OCI-LY1 (cell line): ENCODE measurements around the gene ANKRD33B.

Experiments used
- EZH2 ChIP-seq: fragments of 200-600 bp; sonication (generic), shearing (Covaris generic); IDR thresholded peaks from 2 replicates; pipeline ENCODE4 v1.8.0; 2017; ENCODE audit warnings: borderline replicate concordance, mixed run types, mild to moderate bottlenecking, antibody characterized with exemption, low read length, moderate library complexity, mixed read lengths
- TF ChIP-seq, protein P1 (sequence below): fragments of 200-600 bp; sonication (generic), shearing (Covaris generic); IDR thresholded peaks from 2 replicates; pipeline ENCODE4 v1.5.1; 2017; ENCODE audit warnings: mild to moderate bottlenecking, antibody characterized with exemption, low read length, moderate library complexity, mixed read lengths

DNA sequence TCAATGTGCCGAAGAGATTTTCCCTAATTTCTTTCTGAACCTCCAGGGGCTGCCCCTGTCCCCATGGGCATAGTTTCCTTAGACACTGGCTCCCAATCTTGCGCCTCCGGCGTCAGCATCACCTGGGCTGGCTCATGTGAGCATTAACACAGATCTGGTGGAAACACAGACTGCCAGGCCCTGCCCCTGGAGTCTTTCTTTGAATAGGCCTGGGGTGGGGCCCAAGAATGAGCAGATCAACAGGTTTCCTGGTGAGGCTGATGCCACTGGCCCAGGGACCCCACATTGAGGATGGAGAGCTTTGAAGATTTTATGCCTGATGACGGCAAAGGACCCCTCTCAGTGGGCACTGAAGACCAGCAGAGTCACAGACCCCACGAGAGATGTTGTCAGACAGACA lies 60.8 kb downstream of the ANKRD33B start:
- TF ChIP-seq, protein P1, sequence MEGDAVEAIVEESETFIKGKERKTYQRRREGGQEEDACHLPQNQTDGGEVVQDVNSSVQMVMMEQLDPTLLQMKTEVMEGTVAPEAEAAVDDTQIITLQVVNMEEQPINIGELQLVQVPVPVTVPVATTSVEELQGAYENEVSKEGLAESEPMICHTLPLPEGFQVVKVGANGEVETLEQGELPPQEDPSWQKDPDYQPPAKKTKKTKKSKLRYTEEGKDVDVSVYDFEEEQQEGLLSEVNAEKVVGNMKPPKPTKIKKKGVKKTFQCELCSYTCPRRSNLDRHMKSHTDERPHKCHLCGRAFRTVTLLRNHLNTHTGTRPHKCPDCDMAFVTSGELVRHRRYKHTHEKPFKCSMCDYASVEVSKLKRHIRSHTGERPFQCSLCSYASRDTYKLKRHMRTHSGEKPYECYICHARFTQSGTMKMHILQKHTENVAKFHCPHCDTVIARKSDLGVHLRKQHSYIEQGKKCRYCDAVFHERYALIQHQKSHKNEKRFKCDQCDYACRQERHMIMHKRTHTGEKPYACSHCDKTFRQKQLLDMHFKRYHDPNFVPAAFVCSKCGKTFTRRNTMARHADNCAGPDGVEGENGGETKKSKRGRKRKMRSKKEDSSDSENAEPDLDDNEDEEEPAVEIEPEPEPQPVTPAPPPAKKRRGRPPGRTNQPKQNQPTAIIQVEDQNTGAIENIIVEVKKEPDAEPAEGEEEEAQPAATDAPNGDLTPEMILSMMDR = no peak
- no peak for TF ChIP-seq EZH2
